ENCODE results near the gene TUBB2B.

DNA sequence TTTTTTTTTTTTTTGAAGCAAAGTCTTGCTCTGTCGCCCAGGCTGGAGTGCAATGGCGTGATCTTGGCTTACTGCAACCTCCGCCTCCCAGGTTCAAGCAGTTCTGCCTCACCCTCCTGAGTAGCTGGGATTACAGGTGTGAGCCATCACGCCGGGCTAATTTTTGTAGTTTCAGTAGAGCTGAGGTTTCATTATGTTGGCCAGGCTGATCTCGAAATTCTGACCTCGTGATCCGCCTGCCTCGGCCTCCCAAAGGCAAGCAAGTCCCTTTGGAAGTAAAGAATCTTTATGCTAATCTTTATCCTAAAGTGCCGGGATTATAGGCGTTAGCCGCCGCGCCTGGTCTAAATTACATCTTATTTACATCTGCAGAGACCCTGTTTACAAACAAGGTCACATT, 32.8 kb upstream of the TUBB2B start:
- TF ChIP-seq EP300 (IDR thresholded peaks at IDR 0.05), result no peak
- TF ChIP-seq, protein P1, sequence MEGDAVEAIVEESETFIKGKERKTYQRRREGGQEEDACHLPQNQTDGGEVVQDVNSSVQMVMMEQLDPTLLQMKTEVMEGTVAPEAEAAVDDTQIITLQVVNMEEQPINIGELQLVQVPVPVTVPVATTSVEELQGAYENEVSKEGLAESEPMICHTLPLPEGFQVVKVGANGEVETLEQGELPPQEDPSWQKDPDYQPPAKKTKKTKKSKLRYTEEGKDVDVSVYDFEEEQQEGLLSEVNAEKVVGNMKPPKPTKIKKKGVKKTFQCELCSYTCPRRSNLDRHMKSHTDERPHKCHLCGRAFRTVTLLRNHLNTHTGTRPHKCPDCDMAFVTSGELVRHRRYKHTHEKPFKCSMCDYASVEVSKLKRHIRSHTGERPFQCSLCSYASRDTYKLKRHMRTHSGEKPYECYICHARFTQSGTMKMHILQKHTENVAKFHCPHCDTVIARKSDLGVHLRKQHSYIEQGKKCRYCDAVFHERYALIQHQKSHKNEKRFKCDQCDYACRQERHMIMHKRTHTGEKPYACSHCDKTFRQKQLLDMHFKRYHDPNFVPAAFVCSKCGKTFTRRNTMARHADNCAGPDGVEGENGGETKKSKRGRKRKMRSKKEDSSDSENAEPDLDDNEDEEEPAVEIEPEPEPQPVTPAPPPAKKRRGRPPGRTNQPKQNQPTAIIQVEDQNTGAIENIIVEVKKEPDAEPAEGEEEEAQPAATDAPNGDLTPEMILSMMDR (IDR thresholded peaks at IDR 0.05), result no peak
- no peak for TF ChIP-seq POLR2A (IDR thresholded peaks at IDR 0.05)
